ENCODE results near the gene TAAR2. TPM values are rescaled to one million over a fixed set of nuclear protein-coding genes. Genes with fewer than 3 reads are reported as not detected.
"Not testable (repeated sequence)": the region's sequence is repeated elsewhere in the genome, so short reads cannot be mapped to it uniquely, and the experiment has no call there.

The TAAR2 gene
- total RNA-seq, 1 donor from 2014 or later, result not detected

- Mint-ChIP-seq H3K4me3 (no peak overlapping the region), H3K4me1 (no peaks in the 10 kb centered on the region), H3K27ac (no peak overlapping the region), H3K36me3 (no peaks in the 10 kb centered on the region), H3K9me3 (no peaks in the 10 kb centered on the region), H3K27me3 (ENCODE audit: insufficient read depth, low read depth) (no peaks in the 10 kb centered on the region)
- H3K27me3 ChIP-seq, result no peaks in the 10 kb centered on the region
- no peaks in the 10 kb centered on the region for H3F3A ChIP-seq (ENCODE audit: low read depth)
- no peak overlapping the region for H3K27ac ChIP-seq
- H3K79me2 ChIP-seq (ENCODE audit: low read depth), result no peaks in the 10 kb centered on the region
- no peak overlapping the region for H3K4me2 ChIP-seq
- no peaks in the 10 kb centered on the region for H3K9me3 ChIP-seq (ENCODE audit: low read depth)
- TF ChIP-seq, protein P1, sequence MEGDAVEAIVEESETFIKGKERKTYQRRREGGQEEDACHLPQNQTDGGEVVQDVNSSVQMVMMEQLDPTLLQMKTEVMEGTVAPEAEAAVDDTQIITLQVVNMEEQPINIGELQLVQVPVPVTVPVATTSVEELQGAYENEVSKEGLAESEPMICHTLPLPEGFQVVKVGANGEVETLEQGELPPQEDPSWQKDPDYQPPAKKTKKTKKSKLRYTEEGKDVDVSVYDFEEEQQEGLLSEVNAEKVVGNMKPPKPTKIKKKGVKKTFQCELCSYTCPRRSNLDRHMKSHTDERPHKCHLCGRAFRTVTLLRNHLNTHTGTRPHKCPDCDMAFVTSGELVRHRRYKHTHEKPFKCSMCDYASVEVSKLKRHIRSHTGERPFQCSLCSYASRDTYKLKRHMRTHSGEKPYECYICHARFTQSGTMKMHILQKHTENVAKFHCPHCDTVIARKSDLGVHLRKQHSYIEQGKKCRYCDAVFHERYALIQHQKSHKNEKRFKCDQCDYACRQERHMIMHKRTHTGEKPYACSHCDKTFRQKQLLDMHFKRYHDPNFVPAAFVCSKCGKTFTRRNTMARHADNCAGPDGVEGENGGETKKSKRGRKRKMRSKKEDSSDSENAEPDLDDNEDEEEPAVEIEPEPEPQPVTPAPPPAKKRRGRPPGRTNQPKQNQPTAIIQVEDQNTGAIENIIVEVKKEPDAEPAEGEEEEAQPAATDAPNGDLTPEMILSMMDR (IDR thresholded peaks at IDR 0.05), result no peak
- no peak for TF ChIP-seq EZH2phosphoT487 (IDR thresholded peaks at IDR 0.05)
- TF ChIP-seq EZH2 (IDR thresholded peaks at IDR 0.05), result no peak
- H4K20me1 ChIP-seq (ENCODE audit: low read depth), result no peaks in the 10 kb centered on the region
- no peaks in the 10 kb centered on the region for H3K36me3 ChIP-seq
- no peak for DNase-seq (ENCODE audit: low spot score)
- no peak overlapping the region for H2AFZ ChIP-seq (replicated peaks)
- no peak overlapping the region for H3K9ac ChIP-seq
- no peak overlapping the region for H3K4me3 ChIP-seq
- H3K4me1 ChIP-seq, result no peaks in the 10 kb centered on the region
These were observed 24.3 kb upstream of the TAAR2 start for GRCh38 chr6:132648356-132648755.

DNA sequence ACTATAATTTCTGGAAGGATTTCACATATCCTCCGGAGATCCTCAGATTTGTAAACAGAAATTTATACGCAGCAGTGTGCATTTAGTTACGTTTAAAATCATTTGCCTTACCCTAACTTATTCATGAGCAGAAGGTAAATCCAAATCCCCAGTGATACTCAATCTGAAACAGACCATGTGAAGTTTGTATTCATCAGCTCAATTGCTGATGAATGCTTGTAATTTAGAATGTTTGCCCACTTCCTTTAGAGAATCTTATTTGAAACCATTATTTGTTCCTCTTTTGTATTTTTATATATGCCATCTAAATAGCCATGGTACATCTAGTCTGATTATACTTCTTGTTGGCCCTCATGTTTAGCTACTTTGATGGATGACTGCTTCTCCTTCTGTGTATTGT, 19.5 kb upstream of the TAAR2 start:
- Histone ChIP-seq H3K4me3 (no peak overlapping the region), H3K79me2 (ENCODE audit: low read depth) (no peaks in the 10 kb centered on the region), H3K9me3 (ENCODE audit: low read depth) (no peaks in the 10 kb centered on the region), H2AFZ (replicated peaks) (no peak overlapping the region), H3F3A (ENCODE audit: low read depth) (no peaks in the 10 kb centered on the region), H3K27ac (no peak overlapping the region), H3K27me3 (no peaks in the 10 kb centered on the region), H3K36me3 (no peaks in the 10 kb centered on the region), H3K4me2 (no peak overlapping the region), H3K9ac (no peak overlapping the region), H4K20me1 (ENCODE audit: low read depth) (no peaks in the 10 kb centered on the region), H3K4me1 (no peaks in the 10 kb centered on the region)
- H3K9me3 Mint-ChIP-seq, result peaks cover 2% of the 10 kb centered on the region
- DNase-seq (ENCODE audit: low spot score), result no peak
- no peaks in the 10 kb centered on the region for H3K27me3 Mint-ChIP-seq (ENCODE audit: insufficient read depth, low read depth)
- H3K27ac Mint-ChIP-seq, result no peak overlapping the region
- no peaks in the 10 kb centered on the region for H3K36me3 Mint-ChIP-seq
- H3K4me3 Mint-ChIP-seq, result no peak overlapping the region
- H3K4me1 Mint-ChIP-seq, result no peaks in the 10 kb centered on the region
- TF ChIP-seq EZH2phosphoT487 (IDR thresholded peaks at IDR 0.05) (no peak), EZH2 (IDR thresholded peaks at IDR 0.05) (no peak)
- TF ChIP-seq, protein P1 (IDR thresholded peaks at IDR 0.05), result no peak

DNA sequence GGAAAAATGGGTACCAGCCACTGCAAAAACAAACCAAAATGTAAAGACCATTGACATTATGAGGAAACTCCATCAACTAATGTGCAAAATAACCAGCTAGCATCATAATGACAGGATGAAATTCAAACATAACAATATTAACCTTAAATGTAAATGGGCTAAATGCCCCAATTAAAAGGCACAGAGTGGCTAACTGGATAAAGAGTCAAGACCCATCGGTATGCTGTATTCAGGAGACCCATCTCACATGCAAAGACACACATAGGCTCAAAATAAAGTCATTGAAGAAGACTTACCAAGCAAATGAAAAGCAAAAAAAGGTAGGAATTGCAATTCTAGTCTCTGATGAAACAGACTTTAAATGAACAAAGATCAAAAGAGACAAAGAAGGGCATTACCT, 13.1 kb upstream of the TAAR2 start:
- H3K9ac ChIP-seq, result not testable (repeated sequence)

DNA sequence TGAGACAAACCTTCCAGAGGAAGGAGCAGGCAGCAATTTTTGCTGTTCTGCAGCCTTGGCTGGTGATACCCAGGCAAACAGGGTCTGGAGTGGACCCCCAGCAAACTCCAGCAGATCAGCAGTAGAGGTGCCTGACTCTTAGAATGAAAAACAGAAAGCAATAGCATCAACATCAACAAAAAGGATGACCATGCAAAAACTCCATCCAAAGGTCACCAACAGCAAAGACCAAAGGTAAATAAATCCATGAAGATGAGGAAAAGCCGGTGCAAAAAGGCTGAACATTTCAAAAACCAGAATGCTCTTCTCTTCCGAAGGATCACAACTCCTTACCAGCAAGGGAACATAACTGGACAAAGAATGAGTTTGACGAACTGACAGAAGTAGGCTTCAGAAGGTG, 11.8 kb upstream of the TAAR2 start:
- H3F3A ChIP-seq (ENCODE audit: low read depth); H3K27ac ChIP-seq; H3K4me1 ChIP-seq; H3K79me2 ChIP-seq (ENCODE audit: low read depth); H4K20me1 ChIP-seq (ENCODE audit: low read depth); H3K4me2 ChIP-seq; H3K27ac Mint-ChIP-seq; H3K4me3 ChIP-seq; H3K9me3 Mint-ChIP-seq; H3K9ac ChIP-seq; H3K36me3 Mint-ChIP-seq; DNase-seq (ENCODE audit: low spot score); H3K9me3 ChIP-seq (ENCODE audit: low read depth); H3K4me3 Mint-ChIP-seq; H3K27me3 Mint-ChIP-seq (ENCODE audit: insufficient read depth, low read depth); H3K36me3 ChIP-seq; H3K4me1 Mint-ChIP-seq; H3K27me3 ChIP-seq: not testable (repeated sequence)
- peak overlapping the region; percentile 72 for H2AFZ ChIP-seq (replicated peaks)

More for the DNA sequence above, 13.1 kb upstream of the TAAR2 start:
- H3K27ac Mint-ChIP-seq; H3K9me3 ChIP-seq (ENCODE audit: low read depth); H3K9me3 Mint-ChIP-seq; H3K27me3 ChIP-seq; H3K79me2 ChIP-seq (ENCODE audit: low read depth); DNase-seq (ENCODE audit: low spot score); H3K36me3 Mint-ChIP-seq; H3K27me3 Mint-ChIP-seq (ENCODE audit: insufficient read depth, low read depth); H3K4me2 ChIP-seq; H4K20me1 ChIP-seq (ENCODE audit: low read depth); H3K4me3 ChIP-seq; H3K4me1 ChIP-seq; H3K4me3 Mint-ChIP-seq; H3K4me1 Mint-ChIP-seq; H3K27ac ChIP-seq; H2AFZ ChIP-seq (replicated peaks); H3F3A ChIP-seq (ENCODE audit: low read depth); H3K36me3 ChIP-seq: not testable (repeated sequence)

- not testable (repeated sequence) for H3K36me3 Mint-ChIP-seq; H3K27me3 Mint-ChIP-seq (ENCODE audit: insufficient read depth, low read depth); H3K27me3 ChIP-seq; H3K4me3 Mint-ChIP-seq; H3K4me1 Mint-ChIP-seq; H3K9me3 Mint-ChIP-seq; H3K27ac ChIP-seq; DNase-seq (ENCODE audit: low spot score); H4K20me1 ChIP-seq (ENCODE audit: low read depth); H3K9me3 ChIP-seq (ENCODE audit: low read depth); H3K79me2 ChIP-seq (ENCODE audit: low read depth); H3K9ac ChIP-seq; H3K4me2 ChIP-seq; H3F3A ChIP-seq (ENCODE audit: low read depth); H3K4me3 ChIP-seq; H3K4me1 ChIP-seq; H3K36me3 ChIP-seq; H3K27ac Mint-ChIP-seq
- peak overlapping the region; percentile 72 for H2AFZ ChIP-seq (replicated peaks)
These were observed 11.2 kb upstream of the TAAR2 start for GRCh38 chr6:132635288-132635687.
